NCI-H2196 (cell line): Measurements from ENCODE around the gene MEGF11.
"Not testable (repeated sequence)": the region's sequence is repeated elsewhere in the genome, so short reads cannot be mapped to it uniquely, and the experiment has no call there.

ENCODE experiments used
- DNase-seq: peaks from one replicate; lab custom pipeline; 2025; ENCODE audit not compliant: unreplicated experiment; lab: John Stamatoyannopoulos, UW

MEGF11 gene

GRCh38 chr15:65981837-65982626, 271.5 kb downstream of the MEGF11 start:
- DNase-seq, result no peak

GRCh38 chr15:65980824-65981456, 272.6 kb downstream of the MEGF11 start:
- DNase-seq, result no peak

GRCh38 chr15:65979837-65980236, 273.7 kb downstream of the MEGF11 start:
- DNase-seq, result no peak

- DNase-seq, result no peak
These were observed 274.2 kb downstream of the MEGF11 start for GRCh38 chr15:65979316-65979715.

GRCh38 chr15:65978110-65978509, 275.4 kb downstream of the MEGF11 start:
- no peak for DNase-seq

GRCh38 chr15:65976196-65976595, 277.4 kb downstream of the MEGF11 start:
- DNase-seq, result not testable (repeated sequence)

GRCh38 chr15:65971741-65971995, 281.9 kb downstream of the MEGF11 start:
- no peak for DNase-seq

- DNase-seq, result no peak
These were observed 282.4 kb downstream of the MEGF11 start for GRCh38 chr15:65970937-65971740.

- DNase-seq, result no peak
These were observed 283.4 kb downstream of the MEGF11 start for GRCh38 chr15:65969865-65970816.

GRCh38 chr15:65968511-65968910, 285.0 kb downstream of the MEGF11 start:
- no peak for DNase-seq

GRCh38 chr15:65964792-65965433, 288.6 kb downstream of the MEGF11 start:
- no peak for DNase-seq

GRCh38 chr15:65963911-65964482, 289.6 kb downstream of the MEGF11 start:
- no peak for DNase-seq

GRCh38 chr15:65963358-65963757, 290.2 kb downstream of the MEGF11 start:
- DNase-seq, result no peak

- DNase-seq, result no peak
These were observed 291.4 kb downstream of the MEGF11 start for GRCh38 chr15:65962187-65962586.

- no peak for DNase-seq
These were observed 293.0 kb downstream of the MEGF11 start for GRCh38 chr15:65960586-65960985.

GRCh38 chr15:65958835-65959234, 294.7 kb downstream of the MEGF11 start:
- no peak for DNase-seq

- peak; percentile 86 for DNase-seq
These were observed 296.1 kb downstream of the MEGF11 start for GRCh38 chr15:65957451-65957850.

GRCh38 chr15:65956899-65957298, 296.7 kb downstream of the MEGF11 start:
- no peak for DNase-seq

- DNase-seq, result no peak
These were observed 297.2 kb downstream of the MEGF11 start for GRCh38 chr15:65956307-65956706.

- DNase-seq, result peak; percentile 52
These were observed 299.2 kb downstream of the MEGF11 start for GRCh38 chr15:65954289-65954741.
